Muscle layer of duodenum (tissue), 2 donors: ENCODE results near the gene APBA3.

Source experiments
- H3K27ac ChIP-seq: one replicate; pipeline ENCODE4 v1.7.0; 2013; ENCODE audit warnings: mild to moderate bottlenecking, low read length
- H3K27me3 ChIP-seq: one replicate; pipeline ENCODE4 v1.7.0; 2013; ENCODE audit warnings: low read depth, mild to moderate bottlenecking, control low read depth, low read length
- H3K36me3 ChIP-seq, 2 donors: one replicate each; pipeline ENCODE4 v1.7.0; 2013; ENCODE audit warnings: low read length in 2 of 2, control low read depth in 1 of 2, mild to moderate bottlenecking in 1 of 2; ENCODE audit not compliant: insufficient read depth in 2 of 2, control insufficient read depth in 1 of 2
- H3K4me1 ChIP-seq, 2 donors: one replicate each; pipeline ENCODE4 v1.7.0; 2013; ENCODE audit warnings: low read length in 2 of 2, mild to moderate bottlenecking in 2 of 2, control low read depth in 1 of 2, moderate library complexity in 1 of 2; ENCODE audit not compliant: insufficient read depth in 2 of 2, control insufficient read depth in 1 of 2
- H3K4me3 ChIP-seq, 2 donors: one replicate each; pipeline ENCODE4 v1.7.0; 2013; ENCODE audit warnings: low read length in 2 of 2, low read depth in 1 of 2, mild to moderate bottlenecking in 1 of 2
- H3K9me3 ChIP-seq, 2 donors: one replicate each; pipeline ENCODE4 v1.7.0; 2013; ENCODE audit warnings: low read length in 2 of 2, control low read depth in 1 of 2, mild to moderate bottlenecking in 1 of 2; ENCODE audit not compliant: control insufficient read depth in 1 of 2
- donor health status: healthy.

Gene APBA3

DNA sequence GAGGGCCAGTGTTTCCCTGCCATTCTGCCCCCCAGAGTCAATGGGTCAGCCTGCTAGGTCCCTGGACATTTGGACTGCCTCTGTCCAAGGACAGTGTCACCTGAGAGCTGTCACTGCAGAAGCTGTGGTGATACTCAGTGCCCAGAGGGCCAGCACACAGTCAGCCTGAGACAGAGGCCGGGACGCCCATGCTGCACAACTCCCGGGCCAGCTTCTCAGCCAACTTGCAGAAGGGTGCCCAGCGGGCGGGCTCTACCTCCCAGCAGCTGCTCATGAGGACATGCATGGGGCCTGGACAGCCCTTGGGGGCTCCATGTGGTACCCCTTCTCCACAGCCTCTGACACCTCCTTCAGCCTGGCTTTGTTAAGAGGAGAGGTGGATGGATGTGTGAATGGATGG, 14.3 kb upstream of the APBA3 start:
- Histone ChIP-seq H3K27ac (no peak overlapping the region), H3K4me3 (no peak overlapping the region), H3K36me3 (no peaks in the 10 kb centered on the region), H3K27me3 (no peaks in the 10 kb centered on the region), H3K4me1 (no peaks in the 10 kb centered on the region), H3K9me3 (peaks cover 0 to 3% of the 10 kb centered on the region in 2 donors)

DNA sequence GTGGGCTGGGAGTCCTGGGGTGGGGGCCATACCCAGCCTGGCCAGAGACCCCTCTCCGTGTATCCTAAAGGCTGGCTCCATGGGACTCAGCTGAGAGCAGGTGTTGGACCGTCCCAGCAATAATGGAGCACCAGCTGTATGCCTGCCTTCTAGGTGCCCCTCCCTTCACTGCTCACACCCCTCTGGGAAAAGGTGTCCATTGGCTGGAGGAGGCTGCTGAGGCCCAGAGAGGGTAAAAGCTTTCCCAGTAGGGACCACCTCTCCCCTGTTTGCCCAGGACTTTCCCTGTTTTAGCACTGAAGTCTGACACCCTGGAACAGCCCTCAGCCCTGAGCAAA, 13.9 kb upstream of the APBA3 start:
- H3K4me1 ChIP-seq, result no peaks in the 10 kb centered on the region
- no peak overlapping the region for H3K27ac ChIP-seq
- H3K27me3 ChIP-seq, result no peaks in the 10 kb centered on the region
- H3K4me3 ChIP-seq, result no peak overlapping the region
- no peaks in the 10 kb centered on the region for H3K36me3 ChIP-seq
- no peaks in the 10 kb centered on the region for H3K9me3 ChIP-seq

DNA sequence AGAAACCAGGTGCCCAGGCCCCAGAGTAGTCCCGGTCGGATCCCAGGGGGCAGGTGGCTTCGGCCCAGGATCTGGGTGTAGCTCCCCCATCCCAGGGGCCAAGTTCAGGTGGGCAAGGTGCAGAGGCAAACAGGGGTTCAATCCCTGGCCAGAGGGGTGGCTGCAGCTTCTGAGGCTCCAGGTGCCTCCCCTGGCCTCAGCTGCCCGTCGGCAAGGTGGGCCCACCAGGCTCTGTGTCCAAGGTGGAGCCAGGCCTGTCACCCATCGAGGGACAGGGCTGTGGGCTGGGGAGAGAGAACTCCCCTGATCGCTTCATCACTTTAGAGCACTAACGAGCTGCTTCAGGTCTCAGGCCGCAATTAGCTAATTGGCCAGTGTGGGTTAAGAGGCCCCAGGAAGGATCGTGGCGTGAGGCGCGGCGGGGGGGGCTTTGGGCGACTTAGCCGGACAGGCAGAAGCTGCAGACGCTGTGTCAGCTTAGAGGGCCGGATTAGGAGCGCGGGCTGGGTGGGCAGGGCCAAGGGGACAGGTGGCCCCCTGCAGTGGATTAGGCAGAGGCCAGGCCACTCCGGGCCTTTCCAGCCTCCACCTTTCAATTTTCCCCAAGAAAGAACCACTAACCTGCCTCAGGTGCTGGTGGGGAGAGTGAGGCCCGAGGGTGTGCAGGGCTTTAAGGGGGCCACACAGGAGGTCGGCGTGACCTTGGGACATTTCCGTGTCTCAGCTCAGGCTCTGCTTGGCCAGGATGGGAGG, 13.3 kb upstream of the APBA3 start:
- Histone ChIP-seq H3K4me3 (no peak overlapping the region), H3K36me3 (peaks cover 0 to 1% of the 10 kb centered on the region in 2 donors), H3K27me3 (no peaks in the 10 kb centered on the region), H3K9me3 (no peaks in the 10 kb centered on the region), H3K27ac (no peak overlapping the region), H3K4me1 (no peaks in the 10 kb centered on the region)

DNA sequence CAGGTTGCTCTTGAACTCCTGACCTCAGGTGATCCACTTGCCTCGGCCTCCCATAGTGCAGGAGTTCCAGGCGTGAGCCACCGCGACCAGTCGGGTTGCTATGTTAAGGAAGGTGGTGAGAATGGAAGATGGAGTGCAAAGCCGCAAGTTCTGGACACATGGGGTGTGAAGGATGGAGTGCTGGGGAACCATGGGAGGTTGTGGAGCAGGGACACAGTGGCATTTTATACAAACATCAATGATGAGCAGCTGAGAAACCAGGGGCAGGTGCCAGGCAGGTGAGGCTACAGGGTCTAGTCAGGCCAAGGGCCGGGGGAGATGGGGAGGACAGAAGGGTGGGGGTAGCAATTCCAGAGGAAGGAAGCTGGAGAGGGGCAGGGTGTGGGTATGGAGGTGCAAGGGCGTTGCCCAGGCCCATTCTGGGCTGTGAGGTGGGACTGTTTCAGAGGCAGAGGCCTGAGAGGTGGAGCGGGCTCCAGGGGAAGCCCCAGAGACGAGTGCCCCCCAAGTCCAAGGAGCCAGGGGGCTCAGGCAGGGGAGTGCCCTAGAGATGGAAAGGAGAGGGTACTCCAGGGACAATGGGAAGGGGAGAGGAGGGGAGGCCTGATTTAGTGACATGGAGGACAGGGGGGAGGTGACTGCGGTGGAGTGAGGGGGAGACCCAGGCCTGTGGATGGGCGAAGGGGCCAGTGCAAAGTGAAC, 12.5 kb upstream of the APBA3 start:
- no peaks in the 10 kb centered on the region for H3K27me3 ChIP-seq
- H3K4me1 ChIP-seq, result no peaks in the 10 kb centered on the region
- H3K36me3 ChIP-seq, result peaks cover 0 to 8% of the 10 kb centered on the region in 2 donors
- no peak overlapping the region for H3K27ac ChIP-seq
- H3K9me3 ChIP-seq, result no peaks in the 10 kb centered on the region
- no peak overlapping the region for H3K4me3 ChIP-seq

DNA sequence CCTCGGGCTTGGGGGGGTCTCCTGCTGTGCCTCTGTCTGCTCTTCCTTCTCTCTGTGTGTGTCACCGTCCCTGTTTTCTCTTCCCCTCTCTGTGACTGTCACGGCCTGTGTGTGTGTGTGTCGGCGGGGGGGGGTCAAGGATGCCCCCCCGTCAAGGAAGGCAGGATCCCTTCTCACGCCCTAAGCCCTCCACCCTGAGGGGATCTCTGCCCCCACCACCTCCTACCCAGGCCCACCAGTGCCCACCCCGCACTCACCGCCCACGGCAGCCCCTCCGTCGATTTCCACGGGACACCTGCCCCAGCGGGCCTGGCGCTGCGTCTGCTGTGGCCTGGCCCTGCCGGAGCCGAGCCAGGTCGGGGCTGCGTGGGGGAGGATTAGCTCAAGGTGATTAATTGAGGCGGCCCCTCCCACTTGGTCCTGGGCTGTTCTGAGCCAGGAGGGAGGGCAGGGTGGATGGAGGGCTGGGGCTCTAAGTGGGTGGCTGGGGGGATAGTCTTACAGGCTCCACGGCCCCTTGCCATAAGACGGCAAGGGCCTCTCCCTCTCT, 10.5 kb upstream of the APBA3 start, which contains the start of gene RAX2:
RAX2 (minus strand) TSS at position 323 of the 550 bp plus-strand sequence. CDS start 486 bp downstream, outside the sequence.
- no peaks in the 10 kb centered on the region for H3K4me1 ChIP-seq
- no peaks in the 10 kb centered on the region for H3K9me3 ChIP-seq
- no peak within 1 kb of the TSS for H3K4me3 ChIP-seq
- H3K36me3 ChIP-seq, result peaks cover 6 to 28% of the 10 kb centered on the region in 2 donors
- no peaks in the 10 kb centered on the region for H3K27me3 ChIP-seq
- no peak within 1 kb of the TSS for H3K27ac ChIP-seq

DNA sequence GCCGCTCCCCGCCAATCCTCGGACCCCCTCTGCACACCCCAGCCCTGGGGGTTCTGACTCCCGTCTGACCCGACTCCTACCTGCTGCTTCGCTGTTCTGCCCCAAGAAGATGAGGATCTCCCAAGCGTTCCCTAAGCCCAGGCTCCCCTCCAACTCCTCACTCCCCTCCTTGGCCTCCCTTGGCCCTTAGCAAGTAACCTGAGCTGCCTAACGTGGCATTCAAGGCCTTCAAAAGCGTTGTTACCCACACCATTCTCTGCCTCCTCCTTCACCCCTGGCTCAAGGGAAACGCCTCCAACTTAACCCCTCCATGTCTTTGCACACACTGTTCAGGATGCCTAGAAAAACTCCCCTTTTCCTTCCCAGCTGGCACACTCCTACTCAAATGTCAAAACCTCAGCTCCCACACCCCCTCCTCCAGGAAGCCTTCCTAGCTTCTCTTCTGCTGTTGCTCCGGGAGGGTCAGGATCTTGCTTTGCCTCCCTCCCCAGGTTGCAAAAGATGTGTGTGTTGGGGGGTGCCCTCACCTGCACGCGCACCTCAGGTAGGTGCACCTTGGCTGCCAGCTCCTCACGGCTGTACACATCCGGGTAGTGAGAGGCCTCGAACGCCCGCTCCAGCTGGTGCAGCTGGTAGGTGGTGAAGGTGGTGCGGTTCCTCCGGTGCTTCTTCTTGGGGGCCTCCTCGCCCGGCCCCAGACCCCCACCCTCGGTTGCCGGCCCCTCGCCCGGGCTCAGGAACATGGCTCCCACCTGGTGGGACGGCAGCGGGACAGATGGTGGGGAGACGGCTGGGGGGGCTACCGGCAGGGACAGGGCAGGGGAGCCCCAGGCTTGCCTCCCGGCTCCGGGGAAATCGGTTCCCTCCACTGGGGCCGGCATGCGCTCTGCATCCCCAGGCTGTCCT, 9.8 kb upstream of the APBA3 start:
- Histone ChIP-seq H3K36me3 (peaks cover 9 to 36% of the 10 kb centered on the region in 2 donors), H3K27ac (no peak overlapping the region), H3K27me3 (no peaks in the 10 kb centered on the region), H3K9me3 (no peaks in the 10 kb centered on the region), H3K4me3 (no peak overlapping the region), H3K4me1 (no peaks in the 10 kb centered on the region)

DNA sequence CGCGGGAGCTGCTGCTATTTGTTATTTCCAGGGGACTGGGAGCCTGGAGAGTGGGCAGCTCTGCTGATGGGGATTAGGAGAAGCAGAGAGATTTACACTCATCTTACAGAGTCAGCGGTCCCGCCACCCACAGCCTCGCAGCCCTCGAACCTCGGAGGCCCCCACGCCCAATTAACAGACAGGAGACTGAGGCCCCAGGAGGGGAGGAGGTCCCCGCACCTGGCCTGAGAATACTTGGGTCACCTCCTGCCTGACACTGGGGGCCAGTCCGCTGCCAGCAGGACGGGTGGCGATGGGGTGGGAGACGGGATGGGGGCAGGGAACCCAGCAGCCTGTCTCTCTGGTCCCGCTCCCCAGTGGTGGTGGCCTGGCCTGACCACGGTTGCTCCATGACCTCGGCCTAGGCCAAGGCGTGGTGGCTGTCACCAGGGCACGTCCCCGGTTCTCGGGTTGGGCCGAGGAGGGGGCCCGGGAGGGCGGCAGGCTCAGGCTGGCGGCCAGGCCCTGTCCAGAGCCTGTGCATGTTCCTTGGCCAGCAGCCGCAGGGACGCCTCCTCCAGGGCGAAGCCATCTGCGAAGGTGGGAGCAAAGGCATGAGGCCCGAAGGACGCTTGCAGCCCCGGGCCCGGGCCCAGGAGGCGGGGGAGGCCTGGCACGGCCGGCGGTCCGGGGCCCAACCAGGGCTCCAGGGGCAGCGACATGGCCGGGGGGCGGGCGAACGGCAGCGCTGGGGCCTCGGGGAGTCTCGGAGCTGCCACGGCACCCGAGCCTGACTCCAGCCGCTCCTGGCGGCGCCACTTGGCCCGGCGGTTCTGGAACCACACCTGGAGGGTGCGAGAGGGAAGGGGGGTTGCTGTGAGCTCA, 8.9 kb upstream of the APBA3 start:
- Histone ChIP-seq H3K36me3 (peaks cover 9 to 37% of the 10 kb centered on the region in 2 donors), H3K4me3 (no peak overlapping the region), H3K9me3 (no peaks in the 10 kb centered on the region), H3K4me1 (no peaks in the 10 kb centered on the region), H3K27ac (no peak overlapping the region), H3K27me3 (no peaks in the 10 kb centered on the region)

DNA sequence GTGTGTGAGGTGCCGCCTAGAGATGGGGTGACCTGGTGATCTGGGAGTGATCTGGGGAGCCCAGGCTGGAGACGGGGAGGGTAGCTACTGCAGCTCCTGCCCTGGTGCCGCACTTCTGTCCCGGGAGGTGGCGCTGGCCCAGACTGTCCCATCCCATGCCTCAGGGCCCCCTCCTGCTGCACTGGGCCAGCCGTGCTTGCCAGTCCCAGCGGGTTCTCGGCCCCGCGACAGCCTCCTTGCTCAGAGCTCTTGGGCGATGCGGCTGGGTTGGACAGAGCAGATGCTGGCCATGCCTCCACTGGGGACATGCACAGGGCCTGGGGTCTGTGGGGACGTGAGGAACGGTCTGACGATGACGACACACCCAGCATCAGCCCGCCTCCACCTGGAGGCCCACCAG, 8.0 kb upstream of the APBA3 start:
- Histone ChIP-seq H3K4me3 (no peak overlapping the region), H3K36me3 (peaks cover 14 to 42% of the 10 kb centered on the region in 2 donors), H3K27me3 (no peaks in the 10 kb centered on the region), H3K4me1 (no peaks in the 10 kb centered on the region), H3K9me3 (no peaks in the 10 kb centered on the region), H3K27ac (no peak overlapping the region)

DNA sequence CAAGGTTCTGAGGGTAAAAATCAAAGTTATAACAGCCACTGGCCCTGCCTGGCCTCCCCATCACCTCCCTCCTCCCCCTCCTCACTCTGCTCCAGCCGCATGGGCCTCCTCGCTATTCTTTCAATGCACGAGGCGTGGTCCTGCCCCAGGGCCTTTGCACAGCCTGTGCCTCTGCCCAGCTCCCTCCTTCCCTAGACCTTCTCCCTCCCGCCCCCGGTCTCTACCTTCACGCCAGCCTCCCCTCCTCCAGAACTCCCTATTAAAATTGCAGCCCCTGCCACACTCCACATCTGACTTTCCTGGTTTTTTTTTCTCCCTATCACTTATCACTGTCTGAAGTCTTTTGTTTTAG, 7.2 kb upstream of the APBA3 start:
- H3K36me3 ChIP-seq, result peaks cover 14 to 42% of the 10 kb centered on the region in 2 donors
- no peaks in the 10 kb centered on the region for H3K27me3 ChIP-seq
- H3K27ac ChIP-seq, result no peak overlapping the region
- no peaks in the 10 kb centered on the region for H3K9me3 ChIP-seq
- no peak overlapping the region for H3K4me3 ChIP-seq
- no peaks in the 10 kb centered on the region for H3K4me1 ChIP-seq

DNA sequence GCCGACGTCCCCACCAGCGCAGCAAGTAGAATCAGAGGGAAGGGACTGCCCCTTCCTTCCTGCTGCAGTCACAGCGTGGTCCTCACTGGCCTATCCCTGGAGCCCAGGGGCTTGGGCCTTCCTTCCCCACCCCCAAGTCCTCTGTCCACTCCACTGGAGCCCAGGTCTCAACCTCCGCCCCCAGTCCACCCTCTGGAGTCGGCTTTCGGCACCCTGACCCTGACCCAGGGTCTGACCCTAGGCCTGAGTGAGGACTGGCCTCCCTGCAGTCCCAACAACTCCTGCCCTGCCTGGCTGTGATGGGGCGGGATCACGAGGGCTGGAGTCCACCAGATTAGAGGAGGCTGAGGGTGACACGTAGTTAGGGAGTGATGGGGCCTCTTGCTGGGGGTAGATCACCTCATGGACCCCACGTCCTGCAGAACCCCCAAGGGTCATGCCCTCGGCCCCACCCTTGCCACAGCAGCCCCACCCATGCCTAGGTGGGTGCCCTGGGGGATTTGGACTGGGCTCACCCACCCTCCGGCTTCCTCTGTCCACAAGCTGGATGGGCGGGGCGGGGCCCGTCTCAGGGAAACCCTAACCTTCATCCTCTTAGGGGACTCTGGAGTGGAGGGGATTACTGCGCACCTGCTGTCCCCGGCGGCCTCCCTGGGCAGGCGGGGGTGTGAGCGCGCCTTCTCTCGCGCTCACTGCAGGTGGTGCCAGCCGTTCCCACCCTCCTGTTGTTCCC, 6.7 kb upstream of the APBA3 start:
- Histone ChIP-seq H3K36me3 (peaks cover 14 to 42% of the 10 kb centered on the region in 2 donors), H3K27ac (no peak overlapping the region), H3K4me3 (no peak overlapping the region), H3K4me1 (peaks cover 0 to 4% of the 10 kb centered on the region in 2 donors), H3K27me3 (no peaks in the 10 kb centered on the region), H3K9me3 (no peaks in the 10 kb centered on the region)
